G401.6 (cell line): ENCODE results near the gene PAX6.

Experiments used
- FAIRE-seq: peaks from 2 replicates; lab custom pipeline; 2012; peaks lifted over from hg19 to GRCh38; lab: Jason Lieb, UNC

The PAX6 gene

DNA sequence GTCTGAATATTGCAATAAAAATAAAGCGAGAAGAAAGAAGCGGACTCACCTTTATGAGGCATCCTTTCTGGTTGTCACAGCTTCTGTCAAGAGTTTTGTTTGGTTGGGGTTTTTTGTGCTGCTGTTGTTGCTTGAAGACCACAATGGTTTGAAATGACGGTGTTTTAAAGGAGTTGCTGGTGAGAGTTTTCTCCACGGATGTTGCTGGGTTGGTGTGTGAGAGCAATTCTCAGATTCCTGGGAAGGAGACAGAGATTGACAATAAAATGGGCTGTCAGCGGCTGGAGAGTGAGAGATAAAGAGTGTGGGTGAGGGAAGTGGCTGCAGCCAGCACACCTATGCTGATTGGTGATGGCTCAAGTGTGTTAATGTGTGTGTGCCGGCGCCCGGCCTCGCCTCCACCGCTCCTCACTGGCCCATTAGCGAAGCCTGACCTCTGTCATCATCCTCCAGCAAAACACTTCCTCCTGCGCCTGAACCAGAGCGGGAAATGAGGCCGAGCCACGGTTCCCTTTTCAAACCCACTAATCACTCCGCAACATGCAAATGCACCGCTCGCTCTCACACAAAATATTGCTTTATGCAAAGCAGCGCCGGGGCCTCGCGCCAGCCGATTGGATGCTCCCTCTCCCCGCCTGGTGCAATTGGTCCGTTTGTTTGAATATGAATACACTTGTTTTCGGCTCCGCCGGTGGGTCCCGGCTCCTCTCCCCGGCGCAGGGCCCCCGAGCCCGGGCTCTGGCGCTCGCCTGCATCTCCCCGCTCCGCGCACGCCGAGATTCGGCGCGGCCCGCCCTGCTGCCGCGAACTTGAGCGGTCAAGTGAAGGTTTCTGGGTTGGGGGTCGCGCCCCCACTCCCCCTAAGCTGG, at the start of gene PAX6:
Gene PAX6 (minus strand): TSS at position 544 of the 869 bp plus-strand sequence. CDS start 4,911 bp downstream, outside the sequence.
- no peak for FAIRE-seq

DNA sequence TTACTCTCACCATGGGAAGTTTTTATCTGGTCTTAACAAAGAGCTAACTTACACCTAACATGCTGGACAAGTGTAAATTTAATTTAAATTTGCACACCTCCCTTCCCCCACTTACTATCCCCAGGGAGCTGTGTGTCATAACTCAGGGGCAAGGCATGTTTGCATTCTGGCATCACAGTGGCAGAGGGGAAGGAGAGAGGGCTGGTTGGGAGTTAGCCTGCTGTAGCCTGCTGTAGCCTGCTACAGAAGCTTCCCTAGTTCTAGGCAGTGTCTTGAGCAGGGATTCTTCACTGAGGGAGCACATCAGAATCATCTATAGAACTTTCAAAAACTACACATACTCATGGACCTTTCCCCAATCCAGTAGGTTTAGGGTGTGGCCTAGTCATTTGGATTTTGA, 49.3 kb upstream of the PAX6 start:
- no peak for FAIRE-seq

DNA sequence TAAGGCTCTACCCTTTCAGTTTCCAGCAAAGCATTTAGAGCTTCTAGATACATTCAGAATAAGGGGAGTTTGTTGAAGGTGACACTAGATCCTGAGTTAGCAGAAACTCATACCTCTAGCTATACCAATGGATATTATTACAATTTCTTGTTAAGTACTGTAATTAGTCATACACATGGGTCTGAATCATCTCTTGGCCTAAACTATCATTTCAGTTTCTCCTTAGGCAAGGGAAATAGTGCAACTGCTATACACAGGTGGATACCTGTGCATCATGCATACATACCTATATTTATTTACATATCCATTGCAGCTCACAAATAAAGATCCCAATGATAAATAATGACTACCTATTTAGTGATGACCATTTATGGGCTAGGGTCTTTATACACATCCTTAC, 45.1 kb upstream of the PAX6 start:
- FAIRE-seq = no peak

DNA sequence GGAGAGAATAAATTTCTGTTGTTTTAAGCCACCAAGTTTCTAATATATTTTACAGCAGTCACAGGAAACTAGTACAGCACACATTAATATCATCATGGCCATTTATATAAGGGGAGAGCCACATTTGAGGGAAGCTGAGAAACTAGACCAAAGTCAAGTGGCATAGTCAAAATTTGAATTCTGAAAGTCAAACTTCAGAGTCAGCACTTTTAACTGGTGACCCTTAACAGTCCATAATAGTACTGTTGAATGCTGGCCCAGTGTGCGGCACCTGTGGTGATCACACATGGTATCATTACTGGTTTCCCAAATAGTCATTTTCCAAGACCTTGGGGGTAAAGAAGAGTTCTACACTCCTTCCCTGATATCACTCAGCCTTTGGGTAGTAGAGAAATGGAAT, 44.3 kb upstream of the PAX6 start:
- FAIRE-seq = no peak

DNA sequence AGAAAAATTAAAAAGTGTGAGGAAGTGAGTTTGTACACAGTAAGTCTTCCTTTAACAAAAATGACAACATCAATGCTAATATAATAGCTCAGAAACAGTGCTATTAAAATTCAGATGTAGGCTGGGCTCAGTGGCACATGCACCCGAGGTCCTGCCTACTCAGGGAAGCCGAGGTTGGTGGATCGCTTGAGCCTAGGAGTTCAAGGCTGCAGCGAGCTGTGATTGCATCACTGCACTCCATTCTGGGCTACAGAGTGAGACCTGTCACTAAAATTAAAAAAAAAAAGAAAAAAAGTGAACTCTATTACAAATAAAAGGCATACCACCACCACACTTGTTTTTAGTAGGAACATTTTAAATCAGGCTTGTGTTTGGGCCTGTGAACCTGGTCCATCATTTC, 39.2 kb upstream of the PAX6 start:
- no peak for FAIRE-seq

DNA sequence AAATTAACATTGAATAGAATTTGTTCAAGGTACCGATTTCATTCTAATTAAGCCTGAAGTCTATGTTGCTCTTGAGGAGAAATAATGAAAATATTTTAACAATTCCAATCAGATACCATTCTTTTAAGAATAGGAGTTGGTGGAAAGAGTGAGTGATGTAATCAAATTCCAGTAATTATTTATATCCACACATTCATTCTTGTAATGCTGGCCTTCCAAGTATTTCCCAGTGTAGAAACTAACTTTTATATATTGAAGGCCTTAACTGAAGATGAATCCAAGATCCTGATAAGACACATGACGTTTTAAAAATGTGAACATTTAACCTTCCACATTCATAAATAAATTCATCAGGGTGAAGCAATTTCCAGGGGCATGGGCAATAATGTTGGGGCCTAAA, 36.6 kb upstream of the PAX6 start:
- FAIRE-seq = no peak

DNA sequence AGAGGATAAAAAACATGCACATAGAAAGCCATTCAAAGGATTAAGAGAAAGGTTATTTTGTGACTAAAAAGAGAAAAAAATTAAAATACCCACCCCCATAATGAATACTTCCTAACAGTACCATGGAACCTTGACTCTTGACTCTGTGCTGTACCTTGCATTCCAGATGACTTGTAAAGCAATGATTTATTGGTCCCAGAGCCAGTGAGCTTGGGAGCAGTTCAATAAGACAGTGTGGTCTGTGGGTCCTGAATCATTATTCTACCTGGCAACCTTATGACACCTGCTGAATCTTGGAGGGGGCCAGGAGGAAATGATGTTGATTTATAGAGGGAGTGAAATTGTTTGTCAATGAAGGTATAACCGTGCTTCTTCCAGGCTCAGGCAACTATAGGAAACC, 34.2 kb upstream of the PAX6 start:
- FAIRE-seq = no peak

DNA sequence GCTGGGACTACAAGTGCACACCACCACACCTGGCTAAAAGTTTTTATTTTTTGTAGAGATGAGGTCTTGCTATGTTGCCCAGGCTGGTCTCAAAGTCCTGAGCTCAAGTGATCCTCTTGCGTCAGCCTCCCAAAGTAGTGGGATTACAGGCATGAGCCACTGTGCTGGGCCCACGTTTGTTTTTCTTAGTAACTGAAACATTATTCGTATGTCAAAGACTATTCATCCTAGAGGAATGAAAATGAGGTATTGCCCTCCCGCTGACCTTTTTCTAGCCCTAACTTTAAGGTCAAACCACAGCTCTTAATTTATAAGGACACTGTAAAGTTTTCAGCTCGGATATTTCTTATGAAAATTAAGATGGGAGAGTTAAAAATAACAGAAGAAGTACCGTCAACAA, 33.2 kb upstream of the PAX6 start:
- FAIRE-seq = no peak

DNA sequence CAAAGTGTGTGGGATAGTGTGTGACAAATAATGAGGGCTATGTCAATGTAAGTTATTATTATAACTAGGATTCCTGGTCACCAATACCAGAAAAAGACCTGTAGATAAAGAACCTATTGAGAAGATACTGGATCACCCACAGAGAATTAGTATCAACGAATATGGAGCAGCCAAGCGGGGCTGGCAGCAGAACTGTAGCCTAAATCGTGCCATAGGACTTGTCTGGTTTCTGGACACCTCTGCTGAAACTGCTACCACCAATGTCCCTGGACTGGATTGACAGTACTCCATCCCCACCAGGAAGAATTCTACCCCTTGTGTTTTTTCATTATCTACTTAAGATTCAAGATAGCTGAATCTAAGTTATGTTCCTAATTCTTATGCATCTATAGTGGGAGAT, 30.3 kb upstream of the PAX6 start:
- no peak for FAIRE-seq

DNA sequence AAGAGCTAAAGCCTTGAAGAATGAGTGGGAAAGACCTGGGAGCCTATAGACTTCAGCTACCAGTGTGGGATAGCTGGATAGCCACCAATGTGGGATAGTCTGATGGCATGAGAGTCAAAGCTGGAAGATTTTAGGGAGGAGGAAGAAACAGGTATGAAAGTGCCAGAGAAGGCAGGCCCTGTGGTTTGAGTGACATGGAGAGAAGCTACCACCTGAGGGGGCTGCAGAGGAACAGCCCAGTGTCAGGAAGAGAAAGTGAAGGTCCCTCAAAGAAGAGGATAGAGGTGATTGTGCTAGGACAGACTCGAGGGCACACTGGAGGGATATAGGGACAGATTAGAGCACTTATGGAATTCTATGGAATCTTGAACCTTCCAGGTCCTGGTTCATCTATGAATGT, 23.1 kb upstream of the PAX6 start:
- no peak for FAIRE-seq

DNA sequence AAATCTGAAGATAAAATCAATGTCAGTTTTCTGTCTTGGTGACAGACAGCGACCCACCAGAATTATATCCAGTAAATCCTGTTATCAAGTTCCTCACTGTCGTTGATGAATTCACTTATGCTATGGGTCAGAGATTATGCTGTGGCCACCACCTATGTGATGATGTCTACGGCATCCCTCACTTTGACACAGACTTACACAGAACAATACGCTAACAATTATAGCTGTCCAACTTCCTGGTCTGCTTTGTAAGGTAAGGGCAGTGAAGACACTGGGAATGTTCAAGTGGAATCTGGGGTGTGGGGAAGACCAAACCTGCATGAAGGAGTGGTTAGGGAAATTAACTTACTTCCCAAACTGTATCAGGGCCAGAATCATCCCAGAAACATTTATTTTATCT, 19.3 kb upstream of the PAX6 start:
- no peak for FAIRE-seq

DNA sequence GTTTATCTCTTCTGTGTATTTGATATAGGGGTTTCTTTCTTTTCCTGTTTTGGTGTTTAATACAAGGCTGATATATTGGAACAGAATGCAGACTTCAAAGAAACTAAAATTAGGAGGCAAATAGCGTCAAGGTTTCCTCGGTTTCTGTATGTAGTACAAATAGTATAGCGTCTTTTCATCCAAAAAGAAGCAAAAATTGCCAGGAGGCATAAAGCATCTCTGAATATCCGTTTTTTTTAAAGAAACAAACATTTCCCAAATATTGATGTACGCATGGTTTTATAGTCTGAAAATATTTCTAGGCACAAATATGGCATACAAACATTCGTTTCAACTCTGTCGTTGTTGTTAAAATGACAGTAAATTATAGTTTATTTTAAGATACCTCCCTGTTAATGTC, 17.1 kb upstream of the PAX6 start:
- FAIRE-seq = no peak

DNA sequence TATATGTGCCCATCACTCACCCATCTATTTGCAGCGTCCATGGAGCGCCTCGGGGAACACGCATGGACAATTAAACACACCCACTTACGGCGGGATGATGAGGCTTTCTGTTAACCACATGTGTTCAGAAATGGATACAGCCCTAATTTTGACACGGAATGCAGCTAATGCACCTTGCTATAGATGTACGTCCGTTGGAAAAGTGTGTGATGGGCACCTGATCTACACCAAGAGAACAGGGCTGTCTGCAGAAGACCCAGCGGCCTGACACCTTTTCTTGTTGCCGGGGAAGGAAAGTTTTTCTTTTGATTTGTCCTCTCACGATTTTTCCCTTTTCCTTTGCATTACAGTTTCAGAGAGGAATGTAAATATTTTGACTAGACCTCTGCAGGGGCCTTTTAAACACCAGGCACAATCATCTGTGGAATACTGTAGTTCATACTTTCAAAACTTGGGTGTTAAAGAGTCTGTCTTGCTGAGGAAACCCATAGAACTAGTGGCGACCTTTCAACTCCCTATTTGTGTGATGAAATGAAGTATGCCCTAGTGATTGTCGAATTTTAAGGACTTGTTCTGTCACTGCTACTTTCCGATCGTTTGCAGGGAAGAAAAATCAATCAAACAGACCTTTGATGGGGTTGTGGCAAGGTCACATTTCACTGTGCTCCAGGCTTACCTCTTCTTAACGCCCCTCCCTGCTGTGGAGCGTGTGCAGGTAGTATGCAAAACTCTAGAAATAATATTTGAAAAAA, 16.5 kb upstream of the PAX6 start:
- no peak for FAIRE-seq

DNA sequence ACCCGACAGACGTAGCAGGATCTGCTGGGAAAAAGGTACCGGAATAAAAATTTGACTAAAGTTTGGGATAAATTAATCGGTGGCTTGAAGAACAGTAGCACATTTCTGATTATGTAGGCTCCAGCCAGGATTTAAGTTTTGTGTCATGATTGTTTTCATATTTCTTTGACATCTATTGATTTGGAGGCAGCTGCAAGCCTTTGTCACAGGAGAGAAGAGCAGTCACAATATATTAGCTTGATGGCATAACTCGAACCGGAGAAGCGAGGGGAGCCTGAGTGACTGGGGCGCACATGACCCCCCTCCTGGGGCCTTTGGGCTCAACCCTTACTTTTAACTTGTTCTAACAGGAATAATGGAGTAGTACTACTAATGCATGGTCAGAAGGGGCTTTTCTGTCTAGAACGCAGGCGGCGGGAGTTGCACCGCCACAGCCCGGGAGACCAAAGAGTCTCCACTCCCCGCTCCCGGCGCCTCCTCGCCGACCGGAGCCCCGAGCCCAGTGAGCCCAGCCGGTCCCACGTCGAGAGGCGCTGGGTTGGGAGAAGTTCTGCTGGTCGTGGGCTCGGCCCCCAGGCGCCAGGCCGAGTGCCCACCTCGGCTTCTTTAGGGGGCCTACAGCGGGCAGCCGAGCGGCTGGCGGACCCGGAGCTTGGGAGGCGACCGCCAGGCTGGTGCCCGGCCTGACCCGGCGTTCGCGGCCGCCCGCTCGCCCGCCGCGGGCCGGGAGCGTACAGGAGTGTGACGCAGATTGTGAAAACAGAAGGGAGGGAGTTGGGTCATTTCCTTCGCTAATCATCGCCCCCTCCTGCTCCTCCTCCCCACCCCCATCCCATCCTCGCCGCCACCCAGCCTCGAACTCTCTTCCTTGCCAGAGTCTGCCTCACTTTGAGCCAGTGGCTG, 15.7 kb upstream of the PAX6 start:
- no peak for FAIRE-seq

DNA sequence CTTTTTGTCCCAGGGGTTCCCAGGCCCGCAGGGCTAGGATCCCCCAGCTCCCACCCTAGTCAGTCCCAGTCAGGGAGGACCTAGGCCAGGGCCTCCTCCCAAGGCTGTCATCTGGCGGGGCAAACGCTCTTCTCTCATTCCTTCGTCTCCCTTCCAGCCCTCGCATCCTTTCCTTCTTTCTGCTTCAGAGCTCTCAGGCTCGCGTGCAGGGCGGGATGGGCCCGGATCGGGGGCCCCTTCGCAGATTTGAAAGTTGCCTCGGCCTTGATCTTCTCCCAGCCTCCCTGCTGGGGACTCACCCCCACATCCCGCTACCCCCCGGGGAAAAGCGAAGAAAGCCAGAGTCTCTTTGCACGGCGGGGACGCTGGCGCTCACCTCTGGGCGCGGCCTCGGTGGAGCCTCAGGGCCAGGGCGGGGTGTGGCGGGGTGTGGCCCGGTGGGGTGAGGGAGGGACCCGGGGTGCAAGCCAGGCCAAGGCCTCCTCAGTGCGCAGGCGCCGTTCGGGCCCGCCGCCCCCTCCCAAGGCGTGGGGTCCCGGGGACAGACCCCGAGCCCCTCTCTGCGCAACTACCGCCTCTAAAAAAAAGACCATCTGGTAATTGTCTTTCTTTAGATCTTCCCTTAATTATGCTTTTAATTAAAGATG, 14.8 kb upstream of the PAX6 start:
- no peak for FAIRE-seq

DNA sequence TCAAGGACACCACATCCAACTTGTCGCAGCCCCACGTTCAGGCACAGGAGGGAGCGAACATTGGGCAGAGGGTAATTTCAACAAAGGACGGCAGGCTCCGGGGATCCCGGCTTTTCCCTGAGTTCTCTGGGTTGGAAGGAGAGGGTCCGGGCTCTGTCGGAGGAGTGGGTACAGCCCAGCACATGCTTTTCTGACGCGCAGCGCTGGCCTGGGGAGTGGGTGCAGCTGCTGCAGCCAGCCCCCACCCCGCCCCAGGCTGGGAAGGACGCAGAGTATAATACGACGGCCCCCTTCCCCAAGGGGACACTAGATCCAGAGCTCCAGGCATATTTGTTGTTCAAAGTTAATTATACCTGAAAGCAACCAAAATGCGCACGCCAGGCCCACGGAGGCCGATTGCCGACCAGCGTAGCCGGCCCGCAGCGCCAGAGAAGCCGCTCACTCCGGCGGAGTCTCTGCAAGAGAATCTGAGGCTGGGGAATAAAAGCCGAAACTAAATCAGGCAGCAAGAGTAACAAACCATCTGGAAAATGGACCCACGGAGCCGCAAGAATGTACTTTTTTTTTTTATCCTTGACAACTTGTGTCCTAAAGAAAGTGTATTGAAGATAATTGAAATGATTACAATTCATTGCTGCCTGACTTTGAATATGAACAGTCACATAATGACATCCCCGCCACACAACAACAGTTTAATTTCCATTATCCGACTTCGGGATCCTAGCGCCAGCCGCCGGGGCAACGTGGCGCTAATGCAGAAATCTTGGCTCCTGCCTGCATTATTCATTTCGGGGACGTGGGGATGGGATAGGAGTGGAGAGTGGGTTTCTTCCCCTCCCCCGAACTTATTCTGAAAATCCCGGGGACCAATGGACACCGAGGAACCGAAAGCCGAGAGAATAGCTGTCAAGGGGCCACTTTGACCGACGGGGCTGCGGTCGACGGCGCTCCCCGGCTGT, 14.0 kb upstream of the PAX6 start:
- no peak for FAIRE-seq

DNA sequence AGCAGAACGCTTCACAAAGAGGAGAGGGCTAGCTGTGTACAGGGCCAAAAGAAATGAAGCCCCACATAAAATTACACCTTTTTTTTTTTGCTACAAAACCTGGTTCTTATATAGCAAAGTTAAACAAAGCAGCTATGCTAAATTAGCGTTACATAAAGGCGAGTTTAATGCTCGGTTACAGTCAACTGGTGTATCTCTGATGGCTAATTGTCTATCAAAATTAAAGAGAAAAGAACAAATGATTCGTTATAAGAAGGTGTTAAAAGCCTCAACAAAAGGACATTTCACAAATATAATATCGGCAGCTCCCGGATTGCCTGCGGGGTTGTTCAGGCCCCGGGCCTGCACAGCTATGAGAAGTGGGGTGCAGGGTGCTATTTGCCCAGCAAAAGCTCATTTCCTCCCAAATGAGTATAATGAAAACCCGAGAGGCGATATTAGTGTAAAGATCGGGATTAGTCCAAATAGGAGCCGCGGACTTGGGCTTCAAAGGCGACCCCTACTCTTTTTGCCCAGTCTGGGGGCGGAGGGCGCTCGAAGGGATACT, 13.3 kb upstream of the PAX6 start:
- FAIRE-seq = no peak

DNA sequence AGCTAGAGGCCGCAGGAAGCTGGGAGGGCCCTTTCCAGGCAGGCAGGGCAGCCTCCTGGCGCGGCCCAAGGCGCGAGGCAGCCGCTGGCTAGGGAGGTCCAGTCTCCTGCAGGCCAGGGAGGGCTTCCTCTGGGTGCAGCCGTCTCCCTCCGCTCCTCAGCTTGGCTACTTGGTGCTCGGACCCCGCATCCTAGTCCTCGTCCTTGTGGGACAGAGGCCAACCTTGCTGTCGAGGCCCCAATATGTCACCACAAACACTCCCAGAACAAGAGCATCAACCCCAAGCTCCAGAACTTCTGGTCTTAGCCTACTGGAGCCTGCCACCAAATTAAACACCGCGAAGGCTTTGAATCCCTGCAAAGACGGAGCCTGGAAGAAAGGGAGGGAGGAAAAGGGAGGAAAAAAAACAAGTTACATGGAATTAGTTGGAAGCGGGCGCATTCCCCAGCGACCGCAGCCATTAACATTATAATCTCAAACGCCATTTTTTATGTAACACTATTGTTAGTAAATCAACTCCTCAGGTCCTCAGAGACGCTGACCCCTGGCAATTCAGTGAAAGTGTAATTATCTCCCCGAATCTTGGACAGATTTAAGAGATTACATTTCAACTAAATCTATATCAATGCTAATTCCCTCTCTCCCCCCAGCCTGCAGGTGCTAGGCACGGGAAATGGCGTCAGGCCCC, 12.7 kb upstream of the PAX6 start:
- no peak for FAIRE-seq

DNA sequence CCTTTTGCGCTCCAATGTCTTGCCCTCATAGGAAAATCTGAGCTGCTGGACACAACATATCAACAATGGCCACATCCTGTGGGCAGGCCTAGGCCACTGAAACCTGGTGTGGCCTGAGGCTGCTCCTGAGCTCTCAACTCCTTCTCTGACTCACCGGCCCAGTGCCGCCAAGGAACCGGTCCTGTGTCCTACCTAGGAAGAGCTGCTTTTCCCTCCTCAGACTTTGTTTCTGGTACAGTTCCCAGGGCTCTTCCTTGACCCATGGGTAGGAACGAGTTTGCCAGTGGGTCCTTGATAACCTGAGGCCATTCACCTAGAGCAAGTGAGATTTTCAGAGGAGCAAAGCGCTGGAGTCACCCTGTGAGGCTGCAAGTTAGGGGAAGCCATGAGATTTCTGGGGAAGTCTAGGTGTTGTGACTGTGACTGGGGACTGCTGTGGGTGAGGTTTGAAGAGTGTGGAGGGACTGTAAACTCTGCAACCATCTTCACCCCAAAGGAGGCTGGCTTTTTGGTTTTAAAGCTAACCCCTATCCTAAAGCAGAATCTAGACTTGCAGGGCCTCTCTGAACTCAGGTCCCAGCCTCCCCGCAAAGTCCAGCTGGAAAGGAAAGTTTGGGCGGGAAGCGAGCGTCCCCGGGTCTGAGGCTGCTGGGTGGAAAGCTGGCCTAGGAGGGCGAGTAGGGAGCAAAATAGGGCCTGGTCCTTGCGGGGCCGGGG, 12.0 kb upstream of the PAX6 start:
- FAIRE-seq = no peak
